ENCODE measurements around the gene LSM7.

LSM7 gene

GRCh38 chr19:2274931-2275535 lies 53.4 kb downstream of the LSM7 start:
- DNase-seq = peak; percentile 34

- no peak for DNase-seq
Observed at GRCh38 chr19:2274185-2274711, 54.1 kb downstream of the LSM7 start.

- peak; percentile 64 for DNase-seq
Observed at GRCh38 chr19:2273356-2274184, 54.8 kb downstream of the LSM7 start.

Data from CD4-positive, alpha-beta T cell treated with Interleukin-4 for 4 hours (primary cell).